ENCODE measurements around the gene LUZP1.

LUZP1 gene

GRCh38 chr1:23169727-23170335, 1.2 kb upstream of the LUZP1 start:
- Histone ChIP-seq H3K27me3 (replicated peaks in 2 of 5; ENCODE audit: control insufficient read depth in 4 of 5, insufficient read depth in 5 of 5, low read length in 4 of 5) (no peaks in the 10 kb centered on the region), H3K4me3 (ENCODE audit: control insufficient read depth in 1 of 7, extremely low read depth in 1 of 7, insufficient read depth in 4 of 7, low read depth in 2 of 7, low read length in 6 of 7) (peak overlapping the region in 6 of 7 experiments; percentile 20 to 93 (median 76)), H3K4me1 (ENCODE audit: control extremely low read depth in 1 of 4, control insufficient read depth in 4 of 4, insufficient read depth in 4 of 4, low read length in 3 of 4) (peaks cover 6 to 37% (median 30%) of the 10 kb centered on the region in 4 experiments), H3K27ac (ENCODE audit: insufficient read depth in 1 of 2, low read depth in 1 of 2, low read length in 2 of 2, poor library complexity in 1 of 2, severe bottlenecking in 2 of 2) (peak overlapping the region; percentile 34 to 83), H3K9me3 (ENCODE audit: control extremely low read depth in 1 of 5, control insufficient read depth in 4 of 5, insufficient read depth in 2 of 5, low read depth in 1 of 5, low read length in 4 of 5) (no peaks in the 10 kb centered on the region), H3K36me3 (ENCODE audit: control insufficient read depth in 4 of 4, insufficient read depth in 4 of 4, low read length in 3 of 4) (no peaks in the 10 kb centered on the region)
- WGBS (ENCODE audit: insufficient coverage): 0% methylated on average over 4 of the region's 5 CpGs
- CTCF ChIA-PET: interaction anchor here (0.6 to 8.9 kb wide), 7 partner anchors 9 to 114 kb away, joined by 3 to 60 read pairs (median 6); no protein-coding TSS in a partner anchor
- POLR2A ChIA-PET: interaction anchor here (0.6 to 1.9 kb wide), 2 partner anchors 55 to 70 kb away, joined by 3 to 7 read pairs; no protein-coding TSS in a partner anchor
- peak; percentile 84 to 99 (median 98) for DNase-seq

- peak overlapping the region; percentile 34 to 83 for H3K27ac ChIP-seq (ENCODE audit: insufficient read depth in 1 of 2, low read depth in 1 of 2, low read length in 2 of 2, poor library complexity in 1 of 2, severe bottlenecking in 2 of 2)
Measured at GRCh38 chr1:23169195-23169575, 529 bp upstream of the LUZP1 start.

GRCh38 chr1:23168079-23168444, 594 bp downstream of the LUZP1 start:
- no peaks in the 10 kb centered on the region for H3K27me3 ChIP-seq (replicated peaks in 2 of 5; ENCODE audit: control insufficient read depth in 4 of 5, insufficient read depth in 5 of 5, low read length in 4 of 5)
- ChIA-PET POLR2A (interaction anchor here (0.5 to 0.6 kb wide), 2 partner anchors 79 to 101 kb away, joined by 4 to 6 read pairs; no protein-coding TSS in a partner anchor), CTCF (interaction anchor here (1.5 to 8.9 kb wide), 5 partner anchors 16 to 76 kb away, joined by 3 to 60 read pairs (median 5); no protein-coding TSS in a partner anchor)
- H3K4me1 ChIP-seq (ENCODE audit: control extremely low read depth in 1 of 4, control insufficient read depth in 4 of 4, insufficient read depth in 4 of 4, low read length in 3 of 4): peaks cover 6 to 40% (median 32%) of the 10 kb centered on the region in 4 experiments
- peak overlapping the region in 1 of 2 experiments; percentile 83 for H3K27ac ChIP-seq (ENCODE audit: insufficient read depth in 1 of 2, low read depth in 1 of 2, low read length in 2 of 2, poor library complexity in 1 of 2, severe bottlenecking in 2 of 2)
- DNase-seq: no peak
- under 1% methylated on average over 20 of the region's 49 CpGs for WGBS (ENCODE audit: insufficient coverage)
- H3K36me3 ChIP-seq (ENCODE audit: control insufficient read depth in 4 of 4, insufficient read depth in 4 of 4, low read length in 3 of 4): no peaks in the 10 kb centered on the region
- peak overlapping the region; percentile 73 to 93 (median 80) for H3K4me3 ChIP-seq (ENCODE audit: control insufficient read depth in 1 of 7, extremely low read depth in 1 of 7, insufficient read depth in 4 of 7, low read depth in 2 of 7, low read length in 6 of 7)
- no peaks in the 10 kb centered on the region for H3K9me3 ChIP-seq (ENCODE audit: control extremely low read depth in 1 of 5, control insufficient read depth in 4 of 5, insufficient read depth in 2 of 5, low read depth in 1 of 5, low read length in 4 of 5)

More at GRCh38 chr1:23169195-23169575, 529 bp upstream of the LUZP1 start:
- no peaks in the 10 kb centered on the region for H3K27me3 ChIP-seq (replicated peaks in 2 of 5; ENCODE audit: control insufficient read depth in 4 of 5, insufficient read depth in 5 of 5, low read length in 4 of 5)
- DNase-seq: no peak
- H3K4me3 ChIP-seq (ENCODE audit: control insufficient read depth in 1 of 7, extremely low read depth in 1 of 7, insufficient read depth in 4 of 7, low read depth in 2 of 7, low read length in 6 of 7): peak overlapping the region; percentile 73 to 93 (median 80)
- ChIA-PET POLR2A (interaction anchor here (0.5 to 1.9 kb wide), 3 partner anchors 16 to 70 kb away, joined by 3 to 7 read pairs (median 3); no protein-coding TSS in a partner anchor), CTCF (interaction anchor here (0.6 to 8.9 kb wide), 7 partner anchors 9 to 113 kb away, joined by 3 to 60 read pairs (median 6); no protein-coding TSS in a partner anchor)
- H3K9me3 ChIP-seq (ENCODE audit: control extremely low read depth in 1 of 5, control insufficient read depth in 4 of 5, insufficient read depth in 2 of 5, low read depth in 1 of 5, low read length in 4 of 5): no peaks in the 10 kb centered on the region
- H3K36me3 ChIP-seq (ENCODE audit: control insufficient read depth in 4 of 4, insufficient read depth in 4 of 4, low read length in 3 of 4): no peaks in the 10 kb centered on the region
- H3K4me1 ChIP-seq (ENCODE audit: control extremely low read depth in 1 of 4, control insufficient read depth in 4 of 4, insufficient read depth in 4 of 4, low read length in 3 of 4): peaks cover 6 to 36% (median 29%) of the 10 kb centered on the region in 4 experiments
- 46% methylated on average over 9 of the region's 14 CpGs for WGBS (ENCODE audit: insufficient coverage)

GRCh38 chr1:23167353-23168078, 1.1 kb downstream of the LUZP1 start:
- H3K27me3 ChIP-seq (replicated peaks in 2 of 5; ENCODE audit: control insufficient read depth in 4 of 5, insufficient read depth in 5 of 5, low read length in 4 of 5): no peaks in the 10 kb centered on the region
- H3K4me1 ChIP-seq (ENCODE audit: control extremely low read depth in 1 of 4, control insufficient read depth in 4 of 4, insufficient read depth in 4 of 4, low read length in 3 of 4): peaks cover 6 to 40% (median 32%) of the 10 kb centered on the region in 4 experiments
- peak overlapping the region; percentile 54 to 93 (median 80) for H3K4me3 ChIP-seq (ENCODE audit: control insufficient read depth in 1 of 7, extremely low read depth in 1 of 7, insufficient read depth in 4 of 7, low read depth in 2 of 7, low read length in 6 of 7)
- peak overlapping the region in 1 of 2 experiments; percentile 64 for H3K27ac ChIP-seq (ENCODE audit: insufficient read depth in 1 of 2, low read depth in 1 of 2, low read length in 2 of 2, poor library complexity in 1 of 2, severe bottlenecking in 2 of 2)
- H3K36me3 ChIP-seq (ENCODE audit: control insufficient read depth in 4 of 4, insufficient read depth in 4 of 4, low read length in 3 of 4): no peaks in the 10 kb centered on the region
- WGBS (ENCODE audit: insufficient coverage): under 1% methylated on average over 35 of the region's 45 CpGs
- H3K9me3 ChIP-seq (ENCODE audit: control extremely low read depth in 1 of 5, control insufficient read depth in 4 of 5, insufficient read depth in 2 of 5, low read depth in 1 of 5, low read length in 4 of 5): no peaks in the 10 kb centered on the region
- CTCF ChIA-PET: interaction anchor here (0.9 to 8.9 kb wide), 6 partner anchors 12 to 75 kb away, joined by 3 to 60 read pairs (median 4); no protein-coding TSS in a partner anchor
- DNase-seq: peak; percentile 46 to 80 (median 73)
- POLR2A ChIA-PET: interaction anchor here (0.5 to 0.6 kb wide), 2 partner anchors 78 to 102 kb away, joined by 4 to 6 read pairs; no protein-coding TSS in a partner anchor

- H3K4me3 ChIP-seq (ENCODE audit: control insufficient read depth in 1 of 7, extremely low read depth in 1 of 7, insufficient read depth in 4 of 7, low read depth in 2 of 7, low read length in 6 of 7): peak overlapping the region in 5 of 7 experiments; percentile 73 to 93 (median 81)
- H3K9me3 ChIP-seq (ENCODE audit: control extremely low read depth in 1 of 5, control insufficient read depth in 4 of 5, insufficient read depth in 2 of 5, low read depth in 1 of 5, low read length in 4 of 5): no peaks in the 10 kb centered on the region
- DNase-seq: no peak
- H3K36me3 ChIP-seq (ENCODE audit: control insufficient read depth in 4 of 4, insufficient read depth in 4 of 4, low read length in 3 of 4): no peaks in the 10 kb centered on the region
- H3K4me1 ChIP-seq (ENCODE audit: control extremely low read depth in 1 of 4, control insufficient read depth in 4 of 4, insufficient read depth in 4 of 4, low read length in 3 of 4): peaks cover 6 to 39% (median 31%) of the 10 kb centered on the region in 4 experiments
- ChIA-PET CTCF (interaction anchor here (0.9 to 8.9 kb wide), 7 partner anchors 12 to 74 kb away, joined by 3 to 60 read pairs (median 4); no protein-coding TSS in a partner anchor), POLR2A (interaction anchor here (0.6 kb wide), 1 partner anchor 29 kb away, joined by 3 read pairs; no protein-coding TSS in a partner anchor)
- peak overlapping the region in 1 of 2 experiments; percentile 64 for H3K27ac ChIP-seq (ENCODE audit: insufficient read depth in 1 of 2, low read depth in 1 of 2, low read length in 2 of 2, poor library complexity in 1 of 2, severe bottlenecking in 2 of 2)
- no peaks in the 10 kb centered on the region for H3K27me3 ChIP-seq (replicated peaks in 2 of 5; ENCODE audit: control insufficient read depth in 4 of 5, insufficient read depth in 5 of 5, low read length in 4 of 5)
Measured at GRCh38 chr1:23166854-23167253, 1.8 kb downstream of the LUZP1 start.

GRCh38 chr1:23163395-23163794, 5.3 kb downstream of the LUZP1 start:
- DNase-seq: no peak
- 100% methylated on average over 1 of the region's 3 CpGs for WGBS (ENCODE audit: insufficient coverage)
- H3K4me1 ChIP-seq (ENCODE audit: control extremely low read depth in 1 of 4, control insufficient read depth in 4 of 4, insufficient read depth in 4 of 4, low read length in 3 of 4): peaks cover 0 to 17% (median 12%) of the 10 kb centered on the region in 4 experiments
- ChIA-PET CTCF (interaction anchor here (0.7 to 1.5 kb wide), 5 partner anchors 13 to 880 kb away, joined by 3 to 4 read pairs (median 4); no protein-coding TSS in a partner anchor), POLR2A (interaction anchor here (1.0 kb wide), 1 partner anchor 22 kb away, joined by 3 read pairs; no protein-coding TSS in a partner anchor)
- H3K4me3 ChIP-seq (ENCODE audit: control insufficient read depth in 1 of 7, extremely low read depth in 1 of 7, insufficient read depth in 4 of 7, low read depth in 2 of 7, low read length in 6 of 7): no peak overlapping the region
- H3K27ac ChIP-seq (ENCODE audit: insufficient read depth in 1 of 2, low read depth in 1 of 2, low read length in 2 of 2, poor library complexity in 1 of 2, severe bottlenecking in 2 of 2): no peak overlapping the region
- H3K36me3 ChIP-seq (ENCODE audit: control insufficient read depth in 4 of 4, insufficient read depth in 4 of 4, low read length in 3 of 4): no peaks in the 10 kb centered on the region
- H3K27me3 ChIP-seq (replicated peaks in 2 of 5; ENCODE audit: control insufficient read depth in 4 of 5, insufficient read depth in 5 of 5, low read length in 4 of 5): no peaks in the 10 kb centered on the region
- no peaks in the 10 kb centered on the region for H3K9me3 ChIP-seq (ENCODE audit: control extremely low read depth in 1 of 5, control insufficient read depth in 4 of 5, insufficient read depth in 2 of 5, low read depth in 1 of 5, low read length in 4 of 5)

Measured in common myeloid progenitor, CD34-positive (primary cell).